ENCODE results near the gene DMRT3. TPM values are rescaled to one million over a fixed set of nuclear protein-coding genes. Genes with fewer than 3 reads are reported as not detected.

Gene DMRT3
- total RNA-seq, 2 donors from 2014 or later: 0.28 TPM; not detected in 1

GRCh38 chr9:966870-967269 is 9.6 kb upstream of the DMRT3 start:
- peaks cover 19% of the 10 kb centered on the region for H3K27me3 ChIP-seq (replicated peaks; ENCODE audit: insufficient read depth)
- H3K9me3 ChIP-seq: no peaks in the 10 kb centered on the region

DNA sequence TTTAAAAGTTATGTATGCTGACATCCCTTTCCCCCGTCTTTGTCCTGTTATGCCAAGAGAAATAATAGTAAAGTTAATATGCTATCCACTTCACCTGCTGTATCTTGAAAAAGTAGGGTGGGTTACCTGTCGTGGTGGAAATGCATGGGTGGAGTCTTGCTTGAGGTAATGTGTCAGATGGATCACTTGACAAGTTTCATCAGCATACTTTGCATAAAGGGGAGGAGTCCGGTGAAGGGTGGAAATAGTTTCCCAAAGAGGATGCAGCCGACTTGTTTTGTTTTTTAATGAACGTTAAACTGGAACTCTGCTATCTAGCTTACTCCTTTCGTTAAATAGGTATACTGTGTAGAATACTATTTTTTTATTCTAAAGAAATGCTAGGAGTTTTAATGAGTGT is 9.0 kb upstream of the DMRT3 start:
- Histone ChIP-seq H3K4me3 (no peak overlapping the region), H3K27me3 (replicated peaks; ENCODE audit: insufficient read depth) (peaks cover 20% of the 10 kb centered on the region), H3K36me3 (no peaks in the 10 kb centered on the region), H3K4me1 (ENCODE audit: control insufficient read depth in 1 of 2, low read depth in 2 of 2) (peaks cover 9 to 12% of the 10 kb centered on the region in 2 donors), H3K9me3 (no peaks in the 10 kb centered on the region), H3K27ac (no peak overlapping the region)
- TF ChIP-seq, protein P1, sequence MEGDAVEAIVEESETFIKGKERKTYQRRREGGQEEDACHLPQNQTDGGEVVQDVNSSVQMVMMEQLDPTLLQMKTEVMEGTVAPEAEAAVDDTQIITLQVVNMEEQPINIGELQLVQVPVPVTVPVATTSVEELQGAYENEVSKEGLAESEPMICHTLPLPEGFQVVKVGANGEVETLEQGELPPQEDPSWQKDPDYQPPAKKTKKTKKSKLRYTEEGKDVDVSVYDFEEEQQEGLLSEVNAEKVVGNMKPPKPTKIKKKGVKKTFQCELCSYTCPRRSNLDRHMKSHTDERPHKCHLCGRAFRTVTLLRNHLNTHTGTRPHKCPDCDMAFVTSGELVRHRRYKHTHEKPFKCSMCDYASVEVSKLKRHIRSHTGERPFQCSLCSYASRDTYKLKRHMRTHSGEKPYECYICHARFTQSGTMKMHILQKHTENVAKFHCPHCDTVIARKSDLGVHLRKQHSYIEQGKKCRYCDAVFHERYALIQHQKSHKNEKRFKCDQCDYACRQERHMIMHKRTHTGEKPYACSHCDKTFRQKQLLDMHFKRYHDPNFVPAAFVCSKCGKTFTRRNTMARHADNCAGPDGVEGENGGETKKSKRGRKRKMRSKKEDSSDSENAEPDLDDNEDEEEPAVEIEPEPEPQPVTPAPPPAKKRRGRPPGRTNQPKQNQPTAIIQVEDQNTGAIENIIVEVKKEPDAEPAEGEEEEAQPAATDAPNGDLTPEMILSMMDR (IDR thresholded peaks at IDR 0.05): no peak
- DNase-seq (ENCODE audit: low spot score) (no peak), ATAC-seq (ENCODE audit: insufficient number of reproducible peaks, low FRiP score, low read depth) (no peak)

More at GRCh38 chr9:966870-967269, 9.6 kb upstream of the DMRT3 start:
- TF ChIP-seq, protein P1 (IDR thresholded peaks at IDR 0.05): no peak
- Histone ChIP-seq H3K36me3 (no peaks in the 10 kb centered on the region), H3K27ac (no peak overlapping the region), H3K4me1 (ENCODE audit: control insufficient read depth in 1 of 2, low read depth in 2 of 2) (peaks cover 6 to 8% of the 10 kb centered on the region in 2 donors), H3K4me3 (no peak overlapping the region)
- ATAC-seq (ENCODE audit: insufficient number of reproducible peaks, low FRiP score, low read depth) (no peak), DNase-seq (ENCODE audit: low spot score) (no peak)

GRCh38 chr9:967903-968641 is 8.4 kb upstream of the DMRT3 start:
- no peak for ATAC-seq (ENCODE audit: insufficient number of reproducible peaks, low FRiP score, low read depth)
- Histone ChIP-seq H3K4me3 (no peak overlapping the region), H3K4me1 (ENCODE audit: control insufficient read depth in 1 of 2, low read depth in 2 of 2) (peaks cover 9 to 19% of the 10 kb centered on the region in 2 donors), H3K27me3 (replicated peaks; ENCODE audit: insufficient read depth) (peaks cover 26% of the 10 kb centered on the region), H3K27ac (no peak overlapping the region), H3K9me3 (no peaks in the 10 kb centered on the region), H3K36me3 (no peaks in the 10 kb centered on the region)
- TF ChIP-seq, protein P1 (IDR thresholded peaks at IDR 0.05): no peak
- no peak for DNase-seq (ENCODE audit: low spot score)

- H3K4me1 ChIP-seq (ENCODE audit: control insufficient read depth in 1 of 2, low read depth in 2 of 2): peaks cover 9 to 19% of the 10 kb centered on the region in 2 donors
- H3K27me3 ChIP-seq (replicated peaks; ENCODE audit: insufficient read depth): peaks cover 31% of the 10 kb centered on the region
- H3K4me3 ChIP-seq: no peak overlapping the region
- H3K9me3 ChIP-seq: no peaks in the 10 kb centered on the region
- TF ChIP-seq, protein P1 (IDR thresholded peaks at IDR 0.05): no peak
- no peak for DNase-seq (ENCODE audit: low spot score)
- H3K27ac ChIP-seq: no peak overlapping the region
- no peak for ATAC-seq (ENCODE audit: insufficient number of reproducible peaks, low FRiP score, low read depth)
- no peaks in the 10 kb centered on the region for H3K36me3 ChIP-seq
These were observed 6.9 kb upstream of the DMRT3 start for GRCh38 chr9:969310-970150.

All from thoracic aorta (tissue), 2 donors.